Spleen (tissue), 7 donors: Measurements from ENCODE around the gene TSPYL4.

ENCODE experiments used
- POLR2AphosphoS5 ChIP-seq, 3 donors: sonication (generic); formaldehyde crosslinking; IDR thresholded peaks; one replicate each; pipeline ENCODE4 v1.5.1; 2017; ENCODE audit warnings: antibody characterized with exemption in 3 of 3
- TF ChIP-seq, protein P1 (sequence below), 11 experiments: fragments of 200-600 bp in 7 of 11; fragments of 450-650 bp in 4 of 11; sonication (generic) in 4 of 11; IDR thresholded peaks in 8 of 11; conservative IDR thresholded peaks in 3 of 11; 1 replicate in 7 of 11; 2 replicates in 4 of 11; pipeline versions ENCODE4 v1.4.0 to v1.8.0; 2016 to 2021; ENCODE audit warnings: antibody characterized with exemption in 11 of 11, inconsistent platforms in 4 of 11, mild to moderate bottlenecking in 1 of 11
- donor health status: DM: no; HTN: no; CAD: no; lungs with moderate emphysema.
- donor health status: DM: no; HTN: no; CAD: no.
- donor health status: DM: no; HTN: no; CAD: no.

DNA sequence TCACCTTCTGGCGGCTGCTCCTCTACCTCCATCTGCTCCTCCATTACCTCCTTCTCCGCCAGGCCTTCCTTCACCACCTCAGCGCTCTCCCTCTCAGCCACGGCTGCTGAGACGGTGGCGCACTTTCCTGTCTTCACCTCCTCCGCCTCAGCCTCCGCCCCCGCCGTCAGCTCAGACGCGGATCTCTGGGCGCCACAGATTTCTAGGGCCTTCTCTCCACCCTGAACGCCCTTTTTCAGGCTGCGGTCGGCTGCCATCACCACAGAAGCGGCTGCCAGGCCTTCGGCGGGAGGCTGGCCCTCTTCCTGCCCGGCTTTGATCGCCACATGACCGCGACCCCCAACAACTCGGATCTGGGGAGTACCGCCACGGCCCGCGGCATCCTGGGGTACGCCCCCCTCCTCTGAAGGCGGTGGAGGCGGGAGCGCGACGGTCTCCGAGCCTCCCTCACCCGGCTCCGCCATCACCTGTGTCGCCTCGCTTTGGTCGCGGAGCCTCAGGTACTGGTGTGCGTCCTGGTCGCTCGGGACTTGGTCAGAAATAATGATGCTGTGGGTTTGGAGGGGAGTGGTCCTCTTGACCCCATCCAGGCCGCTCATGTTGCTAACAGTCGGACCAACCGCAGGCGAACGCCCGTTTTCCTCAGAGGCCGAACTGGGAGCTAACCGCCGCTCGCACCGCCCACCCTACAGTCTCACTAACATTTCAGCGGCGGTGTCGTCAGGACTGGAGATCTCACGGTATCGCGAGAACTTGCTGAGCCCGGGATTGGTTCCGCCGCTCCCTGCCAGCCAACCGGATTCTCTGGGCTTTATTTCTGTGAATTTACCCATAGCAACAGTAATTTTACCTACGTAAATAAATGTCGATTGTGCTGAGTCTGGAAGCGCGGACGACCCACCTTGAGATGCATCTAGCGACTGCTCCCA, 25.6 kb upstream of the TSPYL4 start, which contains the start of gene TSPYL1:
- TF ChIP-seq, protein P1, sequence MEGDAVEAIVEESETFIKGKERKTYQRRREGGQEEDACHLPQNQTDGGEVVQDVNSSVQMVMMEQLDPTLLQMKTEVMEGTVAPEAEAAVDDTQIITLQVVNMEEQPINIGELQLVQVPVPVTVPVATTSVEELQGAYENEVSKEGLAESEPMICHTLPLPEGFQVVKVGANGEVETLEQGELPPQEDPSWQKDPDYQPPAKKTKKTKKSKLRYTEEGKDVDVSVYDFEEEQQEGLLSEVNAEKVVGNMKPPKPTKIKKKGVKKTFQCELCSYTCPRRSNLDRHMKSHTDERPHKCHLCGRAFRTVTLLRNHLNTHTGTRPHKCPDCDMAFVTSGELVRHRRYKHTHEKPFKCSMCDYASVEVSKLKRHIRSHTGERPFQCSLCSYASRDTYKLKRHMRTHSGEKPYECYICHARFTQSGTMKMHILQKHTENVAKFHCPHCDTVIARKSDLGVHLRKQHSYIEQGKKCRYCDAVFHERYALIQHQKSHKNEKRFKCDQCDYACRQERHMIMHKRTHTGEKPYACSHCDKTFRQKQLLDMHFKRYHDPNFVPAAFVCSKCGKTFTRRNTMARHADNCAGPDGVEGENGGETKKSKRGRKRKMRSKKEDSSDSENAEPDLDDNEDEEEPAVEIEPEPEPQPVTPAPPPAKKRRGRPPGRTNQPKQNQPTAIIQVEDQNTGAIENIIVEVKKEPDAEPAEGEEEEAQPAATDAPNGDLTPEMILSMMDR (IDR thresholded peaks at IDR 0.05 in 8 of 11, conservative IDR thresholded peaks at IDR 0.05 in 3 of 11) = peak in 3 of 11 experiments; percentile 7 to 23 (median 22)
- TF ChIP-seq POLR2AphosphoS5 (IDR thresholded peaks at IDR 0.05) = peak; percentile 99 to 100 (median 100)
